Thoracic aorta (tissue), 2 donors: ENCODE results near the gene DEAF1. TPM values are rescaled to one million over a fixed set of nuclear protein-coding genes. Genes with fewer than 3 reads are reported as not detected.
A peak's percentile ranks its signal among the peaks of the same experiment; 100 is the strongest.

Experiments used
- ATAC-seq: fragments of 150-250 bp; one replicate; pipeline ENCODE4 v1.8.0; 2017; ENCODE audit warnings: low read depth; ENCODE audit not compliant: insufficient number of reproducible peaks, low FRiP score
- DNase-seq: peaks from one replicate; pipeline ENCODE4 v3.0.0-alpha.2; 2020; ENCODE audit warnings: low spot score
- H3K27ac ChIP-seq, 2 donors: fragments of 200-600 bp; sonication (generic); 1 replicate in 1 of 2; 2 replicates in 1 of 2; pipeline ENCODE4 v1.5.1; 2016; ENCODE audit warnings: mild to moderate bottlenecking in 2 of 2, moderate library complexity in 2 of 2
- H3K27me3 ChIP-seq: fragments of 200-600 bp; sonication (generic); replicated peaks from 2 replicates; pipeline ENCODE4 v1.6.0; 2016; ENCODE audit warnings: mild to moderate bottlenecking; ENCODE audit not compliant: insufficient read depth
- H3K36me3 ChIP-seq: fragments of 200-600 bp; sonication (generic); one replicate; pipeline ENCODE4 v1.5.1; 2016
- H3K4me1 ChIP-seq, 2 donors: fragments of 200-600 bp; sonication (generic); 1 replicate in 1 of 2; 2 replicates in 1 of 2; pipeline versions ENCODE4 v1.5.1 to v1.6.0; 2016; ENCODE audit warnings: low read depth in 2 of 2, mild to moderate bottlenecking in 1 of 2; ENCODE audit not compliant: control insufficient read depth in 1 of 2
- H3K4me3 ChIP-seq: fragments of 200-600 bp; sonication (generic); 2 replicates; pipeline ENCODE4 v1.5.1; 2016; ENCODE audit warnings: mild to moderate bottlenecking
- H3K9me3 ChIP-seq: fragments of 200-600 bp; sonication (generic); 2 replicates; pipeline ENCODE4 v1.5.1; 2016
- CTCF ChIP-seq: fragments of 200-600 bp; sonication (generic); IDR thresholded peaks from one replicate; pipeline ENCODE4 v1.5.1; 2019; ENCODE audit warnings: antibody characterized with exemption
- total RNA-seq, 2 donors: library from RNA; depleted of rRNA; stranded (reverse); fragments of >200 nt; gene quantifications; one replicate each; pipeline versions ENCODE4 v1.1.0 to v1.2.3, GENCODE V29; 2016

The DEAF1 gene
- total RNA-seq, 2 donors from 2014 or later, result 22.1 to 67.0 TPM

- no peak for TF ChIP-seq CTCF
- Histone ChIP-seq H3K4me1 (peaks cover 4 to 15% of the 10 kb centered on the region in 2 donors), H3K36me3 (peaks cover 3% of the 10 kb centered on the region), H3K4me3 (peak within 1 kb of the TSS; percentile 54), H3K27me3 (no peaks in the 10 kb centered on the region), H3K27ac (no peak within 1 kb of the TSS), H3K9me3 (no peaks in the 10 kb centered on the region)
- ATAC-seq (no peak), DNase-seq (no peak)
These were observed 58.3 kb downstream of the DEAF1 start, which contains the start of gene DRD4 for GRCh38 chr11:636511-637332. DRD4 (plus strand) TSS chr11:637269; CDS start chr11:637305, 36 bp downstream.

- Histone ChIP-seq H3K9me3 (no peaks in the 10 kb centered on the region), H3K27ac (no peak overlapping the region), H3K4me1 (peaks cover 4 to 15% of the 10 kb centered on the region in 2 donors), H3K4me3 (no peak overlapping the region), H3K36me3 (peaks cover 3% of the 10 kb centered on the region), H3K27me3 (no peaks in the 10 kb centered on the region)
- no peak for ATAC-seq
- no peak for DNase-seq
- TF ChIP-seq CTCF, result no peak
These were observed 59.0 kb downstream of the DEAF1 start for GRCh38 chr11:635945-636510.

GRCh38 chr11:630871-631270 is 64.2 kb downstream of the DEAF1 start:
- no peaks in the 10 kb centered on the region for H3K9me3 ChIP-seq
- ATAC-seq (no peak), DNase-seq (no peak)
- no peaks in the 10 kb centered on the region for H3K27me3 ChIP-seq
- no peak for TF ChIP-seq CTCF
- H3K4me3 ChIP-seq, result no peak overlapping the region
- no peaks in the 10 kb centered on the region for H3K36me3 ChIP-seq
- H3K4me1 ChIP-seq, result peaks cover 0 to 13% of the 10 kb centered on the region in 2 donors
- no peak overlapping the region for H3K27ac ChIP-seq

GRCh38 chr11:629237-629583 is 65.8 kb downstream of the DEAF1 start:
- Histone ChIP-seq H3K4me1 (peaks cover 0 to 13% of the 10 kb centered on the region in 2 donors), H3K27me3 (no peaks in the 10 kb centered on the region), H3K27ac (peak overlapping the region; percentile 72 to 80), H3K36me3 (no peaks in the 10 kb centered on the region), H3K9me3 (no peaks in the 10 kb centered on the region), H3K4me3 (peak overlapping the region; percentile 54)
- DNase-seq (no peak), ATAC-seq (no peak)
- TF ChIP-seq CTCF, result no peak

- no peak for ATAC-seq
- no peaks in the 10 kb centered on the region for H3K27me3 ChIP-seq
- H3K27ac ChIP-seq, result peak overlapping the region; percentile 72 to 80
- H3K9me3 ChIP-seq, result no peaks in the 10 kb centered on the region
- H3K4me1 ChIP-seq, result peaks cover 0 to 13% of the 10 kb centered on the region in 2 donors
- no peak overlapping the region for H3K4me3 ChIP-seq
- no peaks in the 10 kb centered on the region for H3K36me3 ChIP-seq
- no peak for TF ChIP-seq CTCF
- DNase-seq, result no peak
These were observed 67.0 kb downstream of the DEAF1 start for GRCh38 chr11:628056-628455.
